HG02571 (cell line): ENCODE data around the gene CD274.
"Not testable (repeated sequence)": the region's sequence is repeated elsewhere in the genome, so short reads cannot be mapped to it uniquely, and the experiment has no call there.

ENCODE experiments used
- ATAC-seq: cut with Tn5 transposase; IDR thresholded peaks from one replicate; pipeline ENCODE4 v1.9.1; 2021; ENCODE audit warnings: mild to moderate bottlenecking, moderate library complexity; ENCODE audit not compliant: unreplicated experiment

Gene CD274

DNA sequence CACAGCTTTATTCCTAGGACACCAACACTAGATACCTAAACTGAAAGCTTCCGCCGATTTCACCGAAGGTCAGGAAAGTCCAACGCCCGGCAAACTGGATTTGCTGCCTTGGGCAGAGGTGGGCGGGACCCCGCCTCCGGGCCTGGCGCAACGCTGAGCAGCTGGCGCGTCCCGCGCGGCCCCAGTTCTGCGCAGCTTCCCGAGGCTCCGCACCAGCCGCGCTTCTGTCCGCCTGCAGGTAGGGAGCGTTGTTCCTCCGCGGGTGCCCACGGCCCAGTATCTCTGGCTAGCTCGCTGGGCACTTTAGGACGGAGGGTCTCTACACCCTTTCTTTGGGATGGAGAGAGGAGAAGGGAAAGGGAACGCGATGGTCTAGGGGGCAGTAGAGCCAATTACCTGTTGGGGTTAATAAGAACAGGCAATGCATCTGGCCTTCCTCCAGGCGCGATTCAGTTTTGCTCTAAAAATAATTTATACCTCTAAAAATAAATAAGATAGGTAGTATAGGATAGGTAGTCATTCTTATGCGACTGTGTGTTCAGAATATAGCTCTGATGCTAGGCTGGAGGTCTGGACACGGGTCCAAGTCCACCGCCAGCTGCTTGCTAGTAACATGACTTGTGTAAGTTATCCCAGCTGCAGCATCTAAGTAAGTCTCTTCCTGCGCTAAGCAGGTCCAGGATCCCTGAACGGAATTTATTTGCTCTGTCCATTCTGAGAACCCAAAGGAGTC is at the start of gene CD274:
CD274 (plus strand) TSS at position 184 of the 733 bp plus-strand sequence. CDS start 5,572 bp downstream, outside the sequence.
- ATAC-seq: peak; percentile 58

DNA sequence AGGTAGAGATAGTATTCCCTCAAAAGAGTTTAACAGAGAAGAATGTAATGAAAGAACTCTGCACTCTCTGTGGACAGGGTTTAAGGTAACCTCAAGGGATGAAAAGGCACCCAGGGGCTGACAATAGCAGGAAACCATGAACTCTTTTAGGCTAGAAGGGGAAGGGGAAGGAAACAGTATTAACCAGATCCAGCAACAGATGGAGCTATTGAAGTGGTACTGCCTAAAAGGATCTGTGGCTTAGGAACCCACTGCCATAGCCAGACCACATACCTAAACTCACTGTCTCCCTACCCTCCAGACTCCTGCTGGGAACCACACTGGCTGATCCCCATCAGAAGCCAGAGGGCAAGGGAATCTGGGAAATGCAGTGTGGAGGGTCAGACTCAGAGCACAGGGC is 48.1 kb upstream of the CD274 start:
- no peak for ATAC-seq

GRCh38 chr9:5408596-5408995 is 41.7 kb upstream of the CD274 start:
- ATAC-seq: no peak

- ATAC-seq: no peak
Measured at GRCh38 chr9:5416953-5417352, 33.4 kb upstream of the CD274 start.

DNA sequence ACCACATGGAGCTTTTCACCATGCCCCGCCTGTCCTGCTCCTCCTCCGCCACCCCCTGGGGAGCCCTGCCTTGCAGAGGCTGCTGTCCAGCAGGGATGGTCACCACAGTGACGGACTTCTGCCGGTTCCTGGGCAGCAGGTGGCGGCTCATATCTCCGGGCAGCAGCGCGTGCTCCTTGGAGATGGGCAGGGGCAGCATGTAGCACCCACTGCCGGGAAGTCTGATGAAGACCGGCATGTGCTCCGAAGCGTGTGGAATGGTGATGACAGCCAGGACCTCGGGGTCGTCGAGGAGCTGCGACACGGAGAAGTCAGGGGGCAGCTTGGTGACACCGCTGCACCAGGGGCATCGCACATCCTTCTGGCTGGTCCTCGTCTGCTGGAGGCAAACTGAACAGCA is 31.9 kb upstream of the CD274 start:
- ATAC-seq: no peak

DNA sequence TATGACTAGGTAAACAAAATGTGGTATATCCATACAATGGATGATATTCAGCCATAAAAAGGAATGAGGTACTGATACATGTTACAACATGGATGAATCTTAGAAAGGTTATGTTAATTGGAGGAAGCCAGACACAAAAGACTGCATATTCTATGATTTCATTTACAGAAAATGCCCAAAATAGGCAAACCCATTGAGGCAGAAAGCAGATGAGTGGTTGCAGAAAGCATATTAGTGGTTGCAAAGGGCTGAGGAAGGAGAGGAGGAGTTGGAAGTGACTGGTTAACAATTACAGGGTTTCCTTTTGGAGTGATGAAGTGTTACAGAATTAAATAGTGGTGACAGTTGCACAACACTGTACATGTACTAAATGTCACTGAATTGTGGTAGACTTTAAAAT is 30.4 kb upstream of the CD274 start:
- no peak for ATAC-seq

DNA sequence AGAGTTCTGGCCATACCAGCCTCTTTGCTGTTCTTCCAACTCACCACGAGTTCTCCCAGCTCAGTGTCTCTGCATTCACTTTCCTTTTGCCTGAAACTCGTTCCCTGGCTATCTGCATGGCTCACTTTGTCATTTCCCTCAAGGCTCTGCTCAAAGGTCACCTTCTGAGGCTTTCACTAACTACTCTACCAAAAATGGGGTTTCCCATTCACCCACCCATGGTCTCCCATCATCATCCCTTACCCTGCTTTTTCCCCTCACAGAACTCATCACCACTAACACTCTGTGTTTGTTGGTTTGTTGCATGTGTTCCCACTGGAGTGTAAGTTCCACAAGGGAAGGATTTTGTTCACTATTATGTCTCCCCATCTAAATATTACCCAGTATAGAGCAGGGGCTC is 29.2 kb upstream of the CD274 start:
- ATAC-seq: no peak

DNA sequence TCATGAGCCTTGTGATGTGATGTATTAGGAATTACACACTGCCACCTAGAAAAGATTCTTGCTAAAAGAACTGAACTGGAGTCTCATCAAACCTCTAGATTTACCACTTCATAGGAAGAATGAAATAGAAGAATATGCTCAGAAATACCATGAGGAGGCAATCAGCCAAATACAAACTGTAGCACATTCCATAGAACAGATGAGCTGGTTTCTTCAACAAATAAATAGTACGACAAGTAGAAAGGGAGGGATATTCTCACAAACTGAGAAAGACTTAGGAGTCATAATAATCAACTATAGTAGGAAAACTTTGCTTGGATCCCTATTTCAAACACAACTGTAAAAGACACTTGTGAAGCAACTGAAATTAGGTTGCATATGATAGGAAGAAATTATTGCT is 28.1 kb upstream of the CD274 start:
- no peak for ATAC-seq

DNA sequence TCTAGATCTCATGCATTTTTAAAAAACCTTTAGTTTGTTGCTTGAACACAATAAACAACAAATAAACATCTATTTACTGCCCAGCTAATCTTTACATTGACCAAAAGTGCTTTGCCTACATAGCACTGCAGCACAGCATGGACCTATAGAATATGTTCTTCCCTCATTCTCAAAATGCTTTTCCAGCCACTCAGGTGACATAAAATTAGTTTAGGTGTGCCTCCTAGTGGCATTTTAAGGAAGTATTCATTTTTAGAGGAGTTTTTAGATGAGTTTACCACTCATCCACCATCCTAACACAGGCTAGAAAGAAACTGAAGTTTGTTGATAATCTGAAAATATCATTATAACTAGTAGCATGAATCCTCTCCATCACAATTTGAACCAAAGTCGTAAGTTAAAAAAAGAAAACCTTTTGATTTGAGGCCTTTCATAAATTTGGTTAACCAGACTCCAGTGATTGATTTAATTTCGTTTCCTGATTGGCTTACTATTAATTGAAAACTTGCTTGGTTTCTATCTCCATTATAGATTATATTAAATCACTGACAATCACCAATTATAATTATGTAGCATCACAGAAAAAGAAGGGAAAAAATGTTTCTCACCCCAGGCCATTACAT is 25.2 kb upstream of the CD274 start:
- no peak for ATAC-seq

- ATAC-seq: no peak
Measured at GRCh38 chr9:5427005-5427404, 23.3 kb upstream of the CD274 start.

GRCh38 chr9:5428172-5428571 is 22.2 kb upstream of the CD274 start:
- ATAC-seq: no peak

GRCh38 chr9:5428794-5429528 is 21.4 kb upstream of the CD274 start:
- ATAC-seq: no peak

- no peak for ATAC-seq
Measured at GRCh38 chr9:5429873-5430564, 20.3 kb upstream of the CD274 start.

DNA sequence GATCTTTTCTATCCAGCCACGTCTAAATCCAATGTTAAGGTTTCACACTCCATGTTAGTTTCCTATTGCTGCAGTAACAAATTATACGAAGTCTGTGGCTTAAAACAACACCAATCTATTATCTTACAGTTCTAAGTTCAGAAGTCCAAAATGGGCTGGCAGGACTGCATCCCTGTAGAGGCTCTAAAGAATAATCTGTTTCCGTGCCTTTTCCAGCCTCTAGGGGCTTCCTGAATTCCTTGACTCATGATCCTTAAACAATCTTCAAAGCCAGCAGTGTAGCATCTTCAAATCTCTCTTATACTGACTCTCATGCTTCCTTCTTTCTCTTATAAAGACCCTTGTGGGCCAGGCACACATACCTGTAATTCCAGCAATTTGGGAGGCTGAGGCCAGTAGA is 19.4 kb upstream of the CD274 start:
- ATAC-seq: no peak

DNA sequence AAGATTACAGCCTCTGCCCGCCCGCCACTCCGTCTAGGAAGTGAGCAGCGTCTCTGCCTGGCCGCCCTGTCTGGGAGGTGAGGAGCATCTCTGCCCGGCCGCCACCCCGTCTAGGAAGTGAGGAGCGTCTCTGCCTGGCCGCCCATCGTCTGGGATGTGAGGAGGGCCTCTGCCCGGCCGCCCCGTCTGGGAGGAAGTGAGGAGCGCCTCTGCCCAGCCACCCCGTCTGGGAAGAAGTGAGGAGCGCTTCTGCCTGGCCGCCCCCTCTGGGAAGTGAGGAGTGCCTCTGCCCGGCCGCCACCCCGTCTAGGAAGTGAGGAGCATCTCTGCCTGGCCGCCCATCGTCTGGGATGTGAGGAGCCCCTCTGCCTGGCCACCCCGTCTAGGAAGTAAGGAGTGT is 17.5 kb upstream of the CD274 start:
- ATAC-seq: not testable (repeated sequence)

GRCh38 chr9:5433328-5433727 is 17.0 kb upstream of the CD274 start:
- ATAC-seq: not testable (repeated sequence)

DNA sequence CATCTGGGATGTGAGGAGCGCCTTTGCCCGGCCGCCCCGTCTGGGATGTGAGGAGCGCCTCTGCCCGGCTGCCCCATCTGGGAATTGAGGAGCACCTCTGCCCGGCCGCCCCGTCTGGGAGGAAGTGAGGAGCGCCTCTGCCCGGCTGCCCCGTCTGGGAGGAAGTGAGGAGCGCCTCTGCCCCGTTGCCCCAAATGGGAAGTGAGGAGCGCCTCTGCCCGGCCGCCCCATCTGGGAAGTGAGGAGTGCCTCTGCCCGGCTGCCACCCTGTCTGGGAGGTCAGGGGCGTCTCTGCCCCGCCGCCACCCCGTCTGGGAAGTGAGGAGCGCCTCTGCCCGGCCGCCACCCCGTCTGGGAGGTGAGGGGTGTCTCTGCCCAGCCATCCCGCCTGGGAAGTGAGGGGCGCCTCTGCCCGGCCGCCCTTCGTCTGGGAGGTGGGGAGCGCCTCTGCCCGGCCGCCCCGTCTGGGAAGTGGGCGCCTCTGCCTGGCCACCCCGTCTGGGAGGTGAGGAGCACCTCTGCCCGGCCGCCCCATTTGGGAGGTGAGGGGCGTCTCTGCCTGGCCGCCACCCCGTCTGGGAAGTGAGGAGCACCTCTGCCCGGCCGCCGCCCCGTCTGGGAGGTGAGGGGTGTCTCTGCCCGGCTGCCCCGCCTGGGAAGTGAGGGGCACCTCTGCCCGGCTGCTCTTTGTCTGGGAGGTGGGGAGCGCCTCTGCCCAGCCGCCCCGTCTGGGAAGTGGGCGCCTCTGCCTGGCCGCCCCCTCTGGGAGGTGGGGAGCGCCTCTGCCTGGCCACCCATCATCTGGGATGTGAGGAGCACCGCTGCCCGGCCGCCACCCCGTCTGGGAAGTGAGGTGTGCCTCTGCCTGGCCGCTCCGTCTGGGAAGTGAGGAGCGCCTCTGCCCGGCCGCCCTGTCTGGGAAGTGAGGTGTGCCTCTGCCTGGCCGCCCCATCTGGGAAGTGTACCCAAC is 16.2 kb upstream of the CD274 start:
- not testable (repeated sequence) for ATAC-seq

DNA sequence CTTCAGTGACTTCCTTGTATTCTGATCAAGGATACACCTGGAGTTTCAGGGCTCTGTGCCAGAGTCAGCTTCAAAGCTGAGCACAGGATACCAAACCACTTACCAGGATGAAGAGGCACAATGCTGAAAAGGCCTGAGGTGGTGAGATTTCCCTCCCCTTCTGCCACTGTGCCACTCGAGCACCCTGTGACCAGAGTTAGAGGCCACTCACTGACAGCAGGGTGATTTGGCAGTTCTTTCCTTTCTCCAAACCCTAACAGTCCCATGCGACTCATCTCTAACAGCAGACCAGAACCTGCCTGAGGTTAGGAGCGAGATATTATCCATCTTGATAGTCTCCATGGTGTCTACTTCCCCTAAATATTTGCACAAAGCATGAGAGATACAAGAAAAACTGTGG is 14.4 kb upstream of the CD274 start:
- ATAC-seq: no peak

- no peak for ATAC-seq
Measured at GRCh38 chr9:5436441-5436840, 13.9 kb upstream of the CD274 start.
